Esophagus muscularis mucosa (tissue), 3 donors: Measurements from ENCODE around the gene ZC3H18.

Experiments used
- POLR2AphosphoS5 ChIP-seq, 2 donors: sonication (generic); formaldehyde crosslinking; IDR thresholded peaks; one replicate each; pipeline ENCODE4 v1.6.1; 2017; ENCODE audit warnings: antibody characterized with exemption in 2 of 2
- TF ChIP-seq, protein P1 (sequence below), 3 experiments: fragments of 200-600 bp in 2 of 3; fragments of 450-650 bp in 1 of 3; sonication (generic) in 2 of 3; IDR thresholded peaks; one replicate each; pipeline ENCODE4 v1.5.1; 2017 to 2019; ENCODE audit warnings: antibody characterized with exemption in 3 of 3, mild to moderate bottlenecking in 2 of 3, moderate library complexity in 1 of 3

DNA sequence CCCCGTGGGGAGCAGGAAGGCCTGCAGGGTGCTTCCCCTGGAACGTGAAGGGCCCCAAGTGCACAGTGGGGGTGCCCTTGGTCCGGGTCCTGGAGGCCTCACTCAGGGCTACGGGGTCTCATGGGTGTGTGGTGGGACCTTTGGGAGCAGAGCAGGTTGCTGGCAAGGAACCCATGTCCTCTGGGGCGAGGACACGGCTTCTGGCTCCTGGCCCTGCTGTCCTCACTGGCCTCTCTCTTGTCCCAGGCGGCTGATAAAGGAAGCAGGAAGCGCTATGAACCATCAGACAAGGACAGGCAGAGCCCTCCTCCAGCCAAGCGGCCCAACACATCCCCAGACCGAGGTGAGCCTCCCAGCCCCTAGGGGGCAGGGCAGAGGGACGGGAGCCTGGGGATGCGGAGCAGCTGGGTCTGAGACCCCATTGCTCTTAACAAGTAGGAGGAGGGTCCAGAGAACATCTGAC, 58.3 kb downstream of the ZC3H18 start:
- no peak for TF ChIP-seq POLR2AphosphoS5 (IDR thresholded peaks at IDR 0.05)
- TF ChIP-seq, protein P1, sequence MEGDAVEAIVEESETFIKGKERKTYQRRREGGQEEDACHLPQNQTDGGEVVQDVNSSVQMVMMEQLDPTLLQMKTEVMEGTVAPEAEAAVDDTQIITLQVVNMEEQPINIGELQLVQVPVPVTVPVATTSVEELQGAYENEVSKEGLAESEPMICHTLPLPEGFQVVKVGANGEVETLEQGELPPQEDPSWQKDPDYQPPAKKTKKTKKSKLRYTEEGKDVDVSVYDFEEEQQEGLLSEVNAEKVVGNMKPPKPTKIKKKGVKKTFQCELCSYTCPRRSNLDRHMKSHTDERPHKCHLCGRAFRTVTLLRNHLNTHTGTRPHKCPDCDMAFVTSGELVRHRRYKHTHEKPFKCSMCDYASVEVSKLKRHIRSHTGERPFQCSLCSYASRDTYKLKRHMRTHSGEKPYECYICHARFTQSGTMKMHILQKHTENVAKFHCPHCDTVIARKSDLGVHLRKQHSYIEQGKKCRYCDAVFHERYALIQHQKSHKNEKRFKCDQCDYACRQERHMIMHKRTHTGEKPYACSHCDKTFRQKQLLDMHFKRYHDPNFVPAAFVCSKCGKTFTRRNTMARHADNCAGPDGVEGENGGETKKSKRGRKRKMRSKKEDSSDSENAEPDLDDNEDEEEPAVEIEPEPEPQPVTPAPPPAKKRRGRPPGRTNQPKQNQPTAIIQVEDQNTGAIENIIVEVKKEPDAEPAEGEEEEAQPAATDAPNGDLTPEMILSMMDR (IDR thresholded peaks at IDR 0.05): peak in 1 of 3 experiments; percentile 14
